ENCODE measurements around the gene WSB1.

WSB1 gene

DNA sequence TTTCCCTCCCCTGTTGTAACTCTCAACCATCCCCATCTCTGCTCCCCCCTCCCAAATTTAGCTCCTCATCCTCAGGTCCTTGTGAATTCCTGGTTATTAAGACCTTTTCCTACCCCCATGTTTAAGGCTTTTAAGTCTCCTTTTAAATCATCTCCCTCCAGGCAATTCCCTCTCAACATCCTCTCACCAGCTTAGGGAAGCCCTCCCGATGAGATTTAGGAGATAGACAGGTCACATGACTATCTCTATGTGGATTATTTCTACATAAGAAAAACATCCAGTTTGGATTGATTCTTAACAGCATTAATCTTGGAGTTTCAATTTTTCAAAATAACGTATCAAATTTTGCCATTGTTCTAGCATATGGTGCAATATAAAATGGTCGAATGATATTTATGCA, 12.5 kb upstream of the WSB1 start:
- DNase-seq, result no peak

DNA sequence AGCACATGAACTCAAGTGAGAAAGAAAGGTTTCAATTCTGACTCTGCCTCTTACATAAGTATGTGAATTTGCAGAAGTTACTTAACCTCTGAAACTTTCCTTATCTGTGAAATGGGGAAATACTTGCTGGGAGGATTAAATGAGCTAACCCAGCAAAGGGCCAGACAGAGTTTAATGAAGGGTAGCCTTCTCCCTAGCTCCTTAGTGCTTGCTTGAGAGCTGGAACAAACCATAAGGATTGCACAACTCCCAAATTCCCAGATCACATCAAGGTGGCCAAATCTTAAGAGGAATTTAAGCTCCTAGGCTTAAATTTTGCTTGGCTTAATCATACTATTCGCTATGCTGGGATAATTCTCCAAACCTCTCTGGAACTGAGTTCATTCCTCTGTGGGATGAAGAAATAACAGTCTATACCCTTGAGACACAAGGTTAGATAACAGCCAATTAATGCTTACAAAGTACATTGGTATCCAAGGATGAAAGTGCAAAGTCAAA, 11.8 kb upstream of the WSB1 start:
- no peak for DNase-seq

DNA sequence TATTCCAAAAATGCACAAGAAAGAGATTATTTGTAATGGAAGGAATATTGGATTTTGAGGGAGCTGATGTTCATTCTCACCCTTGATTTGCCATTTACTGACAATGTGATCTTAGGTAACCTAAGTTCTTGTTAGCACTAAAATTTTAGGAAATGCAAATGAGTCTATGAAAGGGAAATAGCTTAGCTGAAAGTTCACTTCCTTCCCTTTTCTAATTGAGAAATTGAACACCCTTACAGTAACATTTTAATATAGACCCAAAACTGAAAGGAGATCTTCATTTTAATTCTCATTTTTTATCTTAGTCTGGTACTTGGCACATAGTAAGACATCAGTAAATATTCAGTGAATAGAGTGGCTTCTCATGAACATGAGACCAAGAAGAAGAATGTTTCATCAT, 10.9 kb upstream of the WSB1 start:
- DNase-seq, result no peak

DNA sequence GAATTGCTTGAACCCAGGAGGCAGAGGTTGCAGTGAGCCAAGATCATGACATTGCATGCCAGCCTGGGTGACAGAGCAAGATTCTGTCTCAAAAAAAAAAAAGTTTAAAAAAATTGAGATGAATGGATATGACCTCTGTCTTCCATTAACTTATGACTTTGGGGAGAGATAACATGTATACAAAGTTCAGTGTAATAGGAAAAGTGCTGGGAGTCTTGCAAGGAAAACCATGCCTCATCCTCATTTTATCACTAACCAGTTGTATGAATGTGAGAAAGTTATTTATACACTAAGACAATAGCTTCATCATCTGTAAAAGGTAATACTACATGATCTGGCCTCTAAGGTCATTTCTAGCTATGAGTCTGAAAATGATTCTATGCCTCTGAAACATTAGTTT, 10.2 kb upstream of the WSB1 start:
- DNase-seq, result no peak

DNA sequence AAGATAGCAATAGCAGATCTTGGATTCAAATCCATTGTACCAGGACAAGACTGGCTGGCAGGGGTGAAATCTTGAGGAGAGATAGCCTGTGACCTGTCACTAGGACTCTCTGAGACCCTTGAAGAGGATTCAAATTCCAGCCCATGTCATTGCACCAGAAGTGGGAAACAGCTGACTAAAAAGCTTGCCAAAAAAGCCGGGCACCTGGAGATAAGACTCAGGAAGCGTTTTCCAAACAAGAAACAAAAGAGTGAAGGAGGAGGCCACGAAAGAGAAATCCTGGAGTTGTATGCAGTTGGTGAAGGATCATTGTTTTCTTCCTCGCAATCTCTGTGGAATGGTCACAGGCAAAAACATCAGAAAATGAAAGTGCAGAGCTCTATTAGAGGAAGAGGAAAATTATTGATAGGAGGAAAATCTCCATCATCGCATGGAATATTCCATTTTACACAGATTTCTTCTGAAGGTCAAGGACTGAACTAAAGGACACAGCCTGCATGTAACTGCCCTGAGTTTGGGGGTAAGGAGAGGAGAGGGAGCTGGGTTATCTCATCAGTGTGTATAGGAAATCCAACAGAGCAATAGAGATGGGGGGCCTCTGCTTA, 9.0 kb upstream of the WSB1 start:
- no peak for DNase-seq

DNA sequence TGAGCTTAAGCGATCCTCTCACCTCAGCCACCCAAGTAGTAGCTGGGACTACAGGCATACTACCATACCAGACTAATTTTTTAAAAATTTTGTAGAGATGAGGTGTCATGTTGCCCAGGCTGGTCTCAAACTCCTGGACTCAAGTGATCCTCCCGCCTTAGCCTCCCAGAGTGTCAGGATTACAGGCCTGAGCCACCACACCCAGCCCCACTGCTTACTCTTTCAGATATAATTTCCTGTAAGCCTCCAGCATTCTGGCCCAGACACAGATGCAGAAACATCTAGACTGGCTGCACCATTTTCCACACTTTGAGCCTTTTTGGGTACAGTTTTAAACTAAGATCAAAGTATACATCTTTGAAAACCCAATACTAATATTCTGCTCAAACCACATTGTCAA, 8.4 kb upstream of the WSB1 start:
- no peak for DNase-seq

DNA sequence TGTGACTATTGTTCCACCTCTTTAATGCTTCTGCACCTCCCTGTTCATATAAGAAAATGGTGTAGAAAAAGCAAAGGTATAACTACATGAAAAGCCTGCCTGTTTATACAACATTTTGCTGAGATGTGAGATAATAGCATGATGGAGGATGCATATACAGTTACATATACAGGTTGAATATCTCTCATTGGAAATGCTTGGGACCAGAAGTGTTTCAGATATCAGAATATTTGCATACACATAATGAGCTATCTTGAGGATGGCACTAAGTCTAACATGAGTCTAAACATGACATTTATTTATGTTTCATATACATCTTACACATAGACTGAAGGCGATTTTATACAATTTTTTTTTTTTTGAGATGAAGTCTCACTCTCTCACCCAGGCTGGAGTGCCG, 5.7 kb upstream of the WSB1 start:
- DNase-seq, result no peak

DNA sequence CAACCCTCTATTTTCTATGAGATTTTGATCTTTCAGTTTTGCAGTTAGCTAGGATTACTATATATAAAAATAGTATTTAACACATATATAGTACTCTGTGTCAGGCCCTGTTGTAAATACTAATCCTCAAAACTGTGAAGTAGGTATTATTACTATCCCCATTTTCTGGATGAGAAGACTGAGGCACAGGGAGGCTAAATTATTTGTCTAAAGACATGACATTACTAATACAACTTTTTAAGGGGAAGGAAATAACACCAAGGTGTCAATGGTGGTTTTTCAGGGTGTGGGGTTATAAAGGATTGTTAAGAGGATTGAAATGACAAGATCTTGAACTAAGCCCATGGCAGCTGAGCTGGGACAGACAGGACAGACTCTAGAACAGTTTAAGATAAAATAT, 4.1 kb upstream of the WSB1 start:
- DNase-seq, result no peak

DNA sequence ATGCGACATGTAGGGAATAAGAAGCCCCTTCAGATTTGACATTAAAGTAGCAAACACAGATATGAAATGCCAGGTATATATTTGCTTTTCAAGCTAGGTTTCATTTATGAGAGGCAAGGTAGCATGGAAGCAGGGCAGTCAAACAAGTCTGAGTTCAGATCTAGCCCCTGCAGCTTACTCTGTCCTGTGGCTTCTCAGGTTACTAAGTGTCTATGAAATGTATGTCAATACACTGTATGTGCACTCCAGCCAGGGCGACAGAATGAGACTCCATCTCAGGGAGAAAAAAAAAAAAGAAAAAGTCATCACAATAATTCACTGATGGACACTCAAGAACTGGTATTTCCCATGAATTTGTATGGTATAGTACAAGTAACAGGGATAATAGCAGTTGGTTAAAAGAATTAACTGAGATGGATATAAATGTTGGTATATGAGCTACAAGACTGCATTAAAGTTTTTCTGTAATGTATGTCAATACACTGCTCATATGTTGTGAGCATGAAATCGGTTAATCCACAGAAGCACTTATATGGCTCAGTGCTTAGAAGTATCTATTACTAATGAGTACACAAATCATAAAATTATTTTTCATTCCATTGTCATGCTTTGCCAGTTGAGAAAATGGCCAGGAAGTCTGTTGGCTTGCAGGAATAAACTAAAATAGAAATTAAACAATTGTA, 2.9 kb upstream of the WSB1 start:
- peak; percentile 55 for DNase-seq

DNA sequence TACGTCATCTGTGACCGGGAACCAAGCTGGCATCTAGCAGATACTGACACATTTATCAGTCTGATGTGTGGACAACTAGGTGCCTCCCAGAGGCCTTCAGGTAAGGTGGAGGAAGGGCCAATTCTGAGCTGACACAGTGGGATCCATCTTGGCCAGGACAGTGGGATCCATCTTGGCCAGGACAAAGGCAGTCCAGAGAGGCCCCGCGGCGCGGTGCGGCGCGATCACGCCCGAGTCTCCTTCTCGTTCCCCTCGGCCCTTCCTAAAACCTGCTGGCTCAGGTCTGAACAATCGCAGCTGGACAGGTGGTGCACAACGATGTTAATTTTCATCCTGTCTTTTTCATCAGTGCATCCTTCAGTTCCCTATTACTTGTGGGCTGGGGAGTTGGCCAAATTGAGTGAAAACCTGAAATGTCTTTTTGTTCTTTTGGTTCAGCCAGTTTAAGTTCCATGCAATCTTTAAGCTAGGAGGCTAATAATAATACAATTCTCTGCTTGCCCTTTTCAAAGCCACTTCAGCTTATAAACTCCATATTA, 486 bp upstream of the WSB1 start:
- DNase-seq, result no peak

DNA sequence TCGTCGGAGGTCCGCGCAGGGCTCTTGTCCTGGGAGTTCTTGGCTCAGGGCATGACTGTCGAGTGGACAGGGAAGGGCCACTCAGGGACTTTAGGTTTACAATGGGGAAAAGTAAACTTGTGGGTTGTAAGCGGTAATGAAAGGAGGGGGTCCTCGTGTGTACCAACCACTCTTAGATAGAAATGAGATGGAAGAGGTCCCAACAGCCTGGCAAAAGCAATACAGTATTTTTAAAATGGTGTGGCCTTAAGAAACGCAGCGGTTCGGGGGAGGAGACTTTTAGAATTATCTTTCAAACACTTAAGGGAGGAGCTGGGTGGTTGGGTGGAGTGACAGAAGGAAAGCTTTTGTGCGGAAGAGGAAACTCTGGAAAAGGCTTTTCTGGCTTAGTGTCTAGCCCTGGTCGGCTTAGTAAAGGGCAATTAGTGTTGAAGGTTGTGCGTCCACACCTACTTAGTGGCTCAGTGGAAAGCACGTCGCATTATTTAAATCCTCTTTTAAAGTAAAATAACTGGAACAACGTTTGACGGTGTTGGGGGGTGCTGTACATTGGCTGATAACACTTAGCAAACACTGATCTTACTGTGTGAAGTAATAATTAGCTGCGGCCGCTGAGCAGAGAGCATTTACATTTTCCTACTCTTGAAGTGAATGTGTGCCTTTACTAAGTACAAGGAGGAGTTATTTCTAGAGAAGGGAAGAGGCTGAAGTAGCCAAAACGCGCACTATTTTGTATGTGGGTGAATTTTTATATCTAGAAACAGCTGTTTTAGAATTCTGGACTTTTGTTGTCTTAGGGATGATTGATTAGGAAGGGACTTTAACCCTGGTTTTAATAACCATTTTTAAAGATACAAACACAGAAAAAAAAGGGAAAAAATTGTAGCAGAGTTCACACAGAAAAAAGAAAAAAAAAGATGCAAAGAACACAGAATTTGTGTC, 1.0 kb downstream of the WSB1 start:
- peak; percentile 52 for DNase-seq

DNA sequence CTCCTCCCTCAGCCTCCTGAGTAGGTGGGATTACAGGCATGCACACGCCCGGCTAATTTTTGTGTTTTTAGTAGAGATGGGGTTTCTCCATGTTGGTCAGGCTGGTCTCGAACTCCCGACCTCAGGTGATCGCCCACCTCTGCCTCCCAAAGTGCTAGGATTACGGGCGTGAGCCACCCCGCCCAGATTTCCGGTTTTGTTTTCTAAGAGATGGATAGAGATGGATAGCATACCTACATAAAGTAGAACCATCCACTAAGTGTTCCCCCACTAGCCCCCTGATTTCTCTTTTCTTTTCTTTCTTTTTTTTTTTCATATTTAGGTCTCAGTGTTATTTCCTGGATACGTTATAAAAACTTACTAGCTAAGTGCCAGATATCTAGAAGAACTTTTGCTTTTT, 2.0 kb downstream of the WSB1 start:
- no peak for DNase-seq

DNA sequence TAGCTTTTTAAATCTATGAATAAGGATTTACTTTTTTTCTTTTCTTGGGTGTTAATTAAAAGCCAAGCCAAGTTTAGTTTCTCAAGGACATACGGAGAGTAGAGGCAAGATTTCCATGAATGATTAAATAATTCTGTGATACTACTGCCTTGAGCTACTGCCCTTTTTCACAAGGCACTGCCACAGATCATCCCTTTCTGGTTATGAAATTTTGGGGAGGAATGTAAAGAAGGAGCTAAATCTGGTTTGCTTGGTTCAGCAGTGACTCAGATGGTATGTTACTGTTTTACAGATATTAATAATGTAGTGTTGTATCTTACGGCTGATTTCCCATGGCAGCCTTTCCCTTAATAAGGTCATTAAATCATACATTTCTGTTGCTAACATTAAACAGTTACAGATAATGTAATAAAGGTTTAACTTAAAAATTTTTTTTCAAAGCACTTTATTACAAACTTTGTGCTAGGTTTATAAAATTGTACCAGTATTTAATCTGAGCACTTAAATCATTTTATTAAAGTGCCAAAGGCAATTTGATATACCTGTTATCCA, 2.6 kb downstream of the WSB1 start:
- DNase-seq, result no peak

DNA sequence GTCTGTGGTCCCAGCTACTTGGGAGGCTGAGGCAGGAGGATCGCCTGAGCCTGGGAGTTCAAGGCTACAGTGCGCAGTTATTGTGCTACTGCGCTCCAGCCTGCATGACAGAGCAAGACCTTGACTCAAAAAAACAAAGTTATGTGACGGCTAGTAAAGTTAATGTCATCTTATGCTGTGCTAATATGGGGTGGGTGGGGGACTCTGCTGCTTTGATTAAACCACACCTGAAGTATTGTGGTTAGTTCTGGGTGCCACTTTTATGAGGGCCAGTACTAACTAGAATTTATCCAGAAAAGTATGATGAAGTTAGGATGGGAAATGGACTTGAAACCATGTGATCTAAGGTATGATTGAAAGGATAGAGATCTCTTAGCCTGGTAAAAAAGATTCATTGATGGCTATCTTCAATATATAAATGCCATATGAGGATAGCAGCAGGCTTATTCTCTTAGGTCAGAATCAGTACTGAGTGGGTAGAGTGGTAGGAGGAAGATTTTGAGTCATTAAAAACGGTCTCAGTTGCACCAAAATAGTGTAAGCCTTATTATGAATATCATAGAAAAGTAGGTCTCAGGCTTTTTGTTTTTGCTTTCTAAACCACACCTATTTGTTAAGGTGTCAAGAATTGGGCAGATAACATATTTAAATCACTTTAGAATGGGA, 5.6 kb downstream of the WSB1 start:
- DNase-seq, result no peak

DNA sequence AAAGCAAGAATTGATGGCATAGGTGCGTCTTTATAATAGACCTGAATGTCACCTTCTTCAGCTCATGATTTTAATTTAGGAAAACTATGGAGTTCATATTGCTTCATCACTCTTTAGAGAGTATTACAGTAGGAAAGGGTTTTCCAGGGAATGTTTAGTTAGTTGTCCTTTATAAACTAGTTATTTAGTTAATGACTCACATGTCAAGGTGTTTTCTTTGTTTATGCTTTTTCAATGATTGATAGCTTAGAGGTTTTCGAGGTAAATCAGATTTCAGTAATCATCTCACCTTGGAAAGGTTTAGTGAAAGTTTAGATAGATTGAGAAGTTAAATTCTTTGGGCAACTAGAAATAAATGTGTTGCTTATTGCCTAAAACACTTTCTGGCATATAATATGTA, 9.8 kb downstream of the WSB1 start:
- no peak for DNase-seq

DNA sequence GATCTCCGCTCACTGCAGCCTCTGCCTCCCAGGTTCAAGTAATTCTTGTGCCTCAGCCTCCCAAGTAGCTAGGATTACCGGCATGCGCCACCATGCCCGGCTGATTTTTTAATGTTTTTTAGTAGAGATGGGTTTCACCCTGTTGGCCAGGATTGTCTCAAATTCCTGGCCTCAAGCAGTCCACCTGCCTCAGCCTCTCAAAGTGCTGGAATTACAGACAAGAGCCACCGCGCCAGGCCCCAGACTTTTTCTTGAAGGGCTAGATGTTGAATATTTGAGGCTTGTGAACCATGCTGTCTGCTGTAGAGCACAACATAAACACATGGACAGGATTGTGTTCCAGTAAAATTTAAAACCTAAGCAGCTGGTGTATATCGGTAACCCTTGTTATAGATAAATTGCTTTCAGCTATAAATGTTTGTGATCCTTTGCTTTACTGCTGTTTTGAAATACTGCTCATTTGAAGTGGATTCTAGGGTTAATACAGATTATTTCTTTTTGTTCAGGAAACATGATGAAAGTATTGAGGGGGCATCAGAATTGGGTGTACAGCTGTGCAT, 12.4 kb downstream of the WSB1 start:
- no peak for DNase-seq

DNA sequence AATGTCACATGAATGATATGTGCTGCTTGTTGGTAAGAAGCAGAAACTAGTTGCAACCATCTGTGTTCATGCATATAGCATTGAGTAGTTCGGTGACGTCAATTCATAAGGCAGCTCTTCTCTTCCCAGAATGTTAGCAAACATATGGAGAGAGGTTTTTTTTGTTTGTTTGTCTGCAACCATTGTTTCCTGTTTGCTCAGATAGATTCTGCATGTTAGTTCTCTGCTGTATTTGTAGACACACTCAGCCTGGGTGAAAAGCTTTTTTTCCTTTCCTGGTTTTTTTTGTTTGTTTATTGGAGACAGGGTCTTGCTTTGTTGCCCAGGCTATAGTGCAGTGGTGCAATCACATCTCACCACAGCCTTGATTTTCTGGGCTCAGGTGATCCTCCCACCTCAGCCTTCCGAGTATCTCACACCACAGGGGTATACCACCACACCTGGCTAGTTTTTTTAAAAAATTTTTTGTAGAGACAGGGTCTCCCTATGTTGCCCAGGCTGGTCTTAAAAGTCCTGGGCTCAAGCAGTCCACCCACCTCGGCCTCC, 16.7 kb downstream of the WSB1 start:
- no peak for DNase-seq

DNA sequence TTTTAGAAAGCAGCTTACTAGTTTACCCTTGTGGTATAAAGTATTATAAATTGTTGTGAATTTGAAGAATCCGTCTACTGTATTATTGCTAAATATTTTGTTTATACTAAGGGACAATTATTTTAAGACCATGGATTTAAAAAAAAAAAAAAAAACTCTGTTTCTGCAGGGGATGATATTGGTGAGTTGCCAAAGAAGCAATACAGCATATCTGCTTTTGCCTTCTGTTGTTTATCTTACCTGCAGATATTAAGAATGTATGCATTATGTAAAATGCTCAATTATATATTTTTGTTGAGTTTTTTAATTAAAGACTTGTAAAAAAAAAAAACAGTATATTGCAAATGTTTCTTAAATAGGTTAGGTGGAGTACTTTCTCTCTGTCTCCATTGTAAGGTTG, 19.4 kb downstream of the WSB1 start:
- no peak for DNase-seq

DNA sequence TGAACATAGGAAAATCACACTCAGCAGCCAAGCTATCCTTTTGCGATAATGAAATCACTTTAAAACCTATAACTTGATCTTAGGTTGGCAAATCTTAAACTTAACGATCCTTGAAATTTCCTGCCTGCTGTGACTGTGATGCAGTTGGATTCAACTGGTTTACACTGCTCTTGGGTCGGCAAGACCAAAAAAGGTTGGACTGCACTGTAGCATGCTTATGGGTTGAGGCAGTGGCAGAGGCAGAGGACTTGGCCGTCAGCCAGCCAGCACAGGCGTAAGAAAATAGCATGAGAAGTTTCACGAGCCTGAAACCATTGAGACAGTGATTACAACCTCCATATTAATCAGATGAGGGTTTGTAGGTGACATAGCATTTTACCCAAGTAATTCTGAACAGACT, 21.4 kb downstream of the WSB1 start:
- DNase-seq, result no peak

DNA sequence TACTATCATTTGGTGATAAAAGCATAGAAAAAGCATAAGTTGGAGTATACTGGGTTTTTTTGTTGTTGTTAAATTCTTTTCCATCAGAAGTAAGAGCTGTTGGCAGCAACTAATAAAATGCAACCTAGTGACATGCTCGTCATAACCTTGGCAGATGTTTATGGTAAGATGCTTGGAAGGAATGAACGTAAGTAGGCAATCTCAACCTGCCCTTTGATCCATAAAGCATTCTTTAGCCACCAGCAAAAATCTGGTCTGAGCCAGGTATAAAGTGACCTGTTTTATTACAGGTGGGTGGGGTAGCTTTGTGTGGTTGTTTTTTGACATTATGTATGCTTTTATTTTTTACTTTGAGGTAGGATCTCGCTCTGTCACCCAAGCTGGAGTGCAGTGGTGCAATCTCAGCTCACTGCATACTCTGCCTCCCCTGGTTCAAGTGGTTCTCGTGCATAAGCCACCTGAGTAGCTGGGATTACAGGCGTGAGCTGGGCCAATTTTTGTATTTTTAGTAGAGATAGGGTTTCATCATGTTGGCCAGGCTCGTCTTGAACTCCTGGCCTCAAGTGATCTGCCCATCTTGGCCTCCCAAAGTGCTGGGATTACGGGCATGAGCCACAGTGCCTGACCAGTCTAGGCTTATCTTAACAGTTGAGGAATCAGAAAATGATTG, 22.0 kb downstream of the WSB1 start:
- no peak for DNase-seq

DNA sequence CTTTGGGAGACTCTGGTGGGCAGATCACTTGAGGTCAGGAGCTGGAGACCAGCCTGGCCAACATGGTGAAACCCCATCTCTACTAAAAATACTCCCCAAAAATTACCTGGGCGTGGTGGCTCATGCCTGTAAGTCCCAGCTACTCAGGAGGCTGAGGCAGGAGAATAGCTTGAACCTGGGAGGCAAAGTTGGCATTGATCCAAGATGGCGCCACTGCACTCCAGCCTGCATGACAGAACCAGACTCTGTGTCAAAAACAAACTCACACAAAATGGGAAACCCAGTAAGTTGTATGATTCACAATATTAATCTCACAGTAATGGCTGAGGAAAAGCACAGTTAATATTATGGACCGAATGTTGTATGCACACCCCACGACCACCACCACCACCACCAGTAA, 24.3 kb downstream of the WSB1 start:
- no peak for DNase-seq

DNA sequence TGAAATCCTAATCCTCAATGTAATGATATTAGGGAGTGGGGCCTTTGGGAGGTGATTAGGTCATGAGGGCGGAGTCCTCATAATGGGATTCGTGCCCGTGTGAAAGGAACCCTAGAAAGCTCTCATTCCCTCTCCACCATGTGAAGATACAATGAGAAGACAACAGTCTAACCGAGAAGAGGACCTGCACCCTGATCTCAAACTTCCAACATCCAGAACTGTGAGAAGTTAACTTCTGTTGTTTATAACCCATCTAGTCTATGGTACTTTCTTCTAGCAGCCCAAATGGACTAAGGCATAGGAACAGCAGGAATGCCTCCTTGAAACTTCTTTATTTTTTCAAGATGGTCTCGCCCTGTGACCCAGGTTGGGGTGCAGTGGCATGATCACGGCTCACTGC, 24.7 kb downstream of the WSB1 start:
- no peak for DNase-seq
